ENCODE measurements around the gene ERRFI1.

The ERRFI1 gene

GRCh38 chr1:8043621-8044020, 17.5 kb upstream of the ERRFI1 start:
- DNase-seq: no peak

- DNase-seq: no peak
Measured at GRCh38 chr1:8042134-8042533, 16.0 kb upstream of the ERRFI1 start.

DNA sequence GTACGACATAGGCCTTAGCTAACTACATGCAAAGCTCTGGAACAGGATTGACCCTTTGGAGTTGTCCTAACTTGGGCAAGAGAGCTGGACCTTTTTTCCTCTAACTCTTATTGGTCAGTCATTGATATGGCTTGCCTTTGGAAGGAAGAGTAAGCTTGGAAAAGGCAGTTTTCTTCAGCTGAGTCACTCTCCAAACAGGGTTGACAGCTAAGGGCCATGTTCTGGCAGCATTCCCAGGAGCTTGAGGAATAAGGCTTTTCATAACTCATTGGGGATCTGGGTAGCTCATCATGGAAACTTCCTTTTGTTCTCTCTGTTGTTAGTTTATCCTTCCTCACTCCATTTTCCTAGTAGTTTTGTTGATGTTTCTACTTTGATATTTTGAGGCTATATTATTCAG, 14.5 kb upstream of the ERRFI1 start:
- no peak for DNase-seq

- DNase-seq: no peak
Measured at GRCh38 chr1:8039071-8039470, 13.0 kb upstream of the ERRFI1 start.

GRCh38 chr1:8035289-8035688, 9.2 kb upstream of the ERRFI1 start:
- DNase-seq: no peak

GRCh38 chr1:8033322-8033721, 7.2 kb upstream of the ERRFI1 start:
- no peak for DNase-seq

- DNase-seq: no peak
Measured at GRCh38 chr1:8032366-8032910, 6.3 kb upstream of the ERRFI1 start.

- DNase-seq: peak in 1 of 2 experiments; percentile 21
Measured at GRCh38 chr1:8031176-8031785, 5.2 kb upstream of the ERRFI1 start.

DNA sequence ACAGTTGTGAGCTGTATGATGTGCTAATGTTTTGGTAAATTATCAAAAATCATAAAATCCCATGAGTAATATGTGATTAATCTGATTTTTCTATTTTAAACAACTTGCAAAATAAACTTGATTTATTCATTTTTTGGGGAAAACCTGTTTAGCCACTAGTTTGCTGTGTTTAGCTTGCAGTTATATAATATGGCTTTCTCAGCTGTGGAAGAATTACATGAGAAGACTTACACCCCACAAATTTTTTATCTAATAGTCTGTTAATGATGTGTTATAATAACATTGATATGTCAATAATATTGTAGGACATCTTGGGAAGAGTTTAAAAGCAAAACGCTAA, 2.4 kb upstream of the ERRFI1 start:
- DNase-seq: no peak

GRCh38 chr1:8027748-8028570, 1.9 kb upstream of the ERRFI1 start:
- no peak for DNase-seq

GRCh38 chr1:8026976-8027747, 1.1 kb upstream of the ERRFI1 start:
- DNase-seq: no peak

- no peak for DNase-seq
Measured at GRCh38 chr1:8025671-8026144, 401 bp downstream of the ERRFI1 start.

DNA sequence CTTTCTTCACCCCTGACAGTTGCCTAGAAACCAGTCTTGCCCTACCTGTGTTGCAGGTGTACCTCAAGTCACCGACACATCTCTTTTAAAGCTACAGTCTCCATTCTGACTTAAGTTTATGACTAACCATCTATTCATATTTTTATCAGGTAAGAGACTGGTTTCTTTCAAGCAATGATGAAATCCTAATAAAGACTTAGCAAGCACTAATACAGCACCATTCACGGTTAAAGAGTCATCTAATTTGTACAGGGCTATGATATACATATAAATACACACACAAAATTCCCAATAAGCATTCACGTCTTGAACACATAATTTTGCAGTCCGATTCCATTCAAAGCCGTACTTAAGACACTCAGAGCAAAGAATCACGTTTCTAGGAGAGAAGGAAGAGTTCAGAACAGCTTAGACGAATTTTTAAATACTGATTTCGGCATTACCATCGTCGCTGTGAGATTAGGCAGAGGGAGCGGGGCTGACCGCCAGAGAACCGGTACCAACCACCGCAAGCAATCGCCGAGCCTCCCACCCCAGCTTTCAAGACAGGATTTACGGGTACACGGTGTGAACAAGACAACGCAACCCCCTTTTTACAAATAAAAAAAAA, 943 bp downstream of the ERRFI1 start:
- no peak for DNase-seq

DNA sequence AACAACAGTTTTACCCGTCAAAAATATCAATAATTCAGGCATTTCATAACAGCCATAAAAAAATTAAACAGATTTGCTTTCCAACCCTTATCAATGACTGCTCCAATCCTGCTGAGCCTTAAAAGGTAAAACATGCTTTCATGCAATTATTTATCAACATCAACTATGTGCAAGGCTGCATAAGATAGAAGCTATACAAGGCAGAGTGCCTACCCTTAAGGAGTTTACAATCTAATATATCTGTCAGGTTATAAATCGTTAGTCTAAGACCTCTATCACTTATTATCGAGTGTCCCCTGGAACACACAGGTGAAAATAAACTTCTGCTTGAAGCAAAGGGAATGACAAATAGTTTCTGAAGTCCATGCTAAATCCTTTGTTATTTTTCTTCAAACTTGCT, 1.8 kb downstream of the ERRFI1 start:
- no peak for DNase-seq

DNA sequence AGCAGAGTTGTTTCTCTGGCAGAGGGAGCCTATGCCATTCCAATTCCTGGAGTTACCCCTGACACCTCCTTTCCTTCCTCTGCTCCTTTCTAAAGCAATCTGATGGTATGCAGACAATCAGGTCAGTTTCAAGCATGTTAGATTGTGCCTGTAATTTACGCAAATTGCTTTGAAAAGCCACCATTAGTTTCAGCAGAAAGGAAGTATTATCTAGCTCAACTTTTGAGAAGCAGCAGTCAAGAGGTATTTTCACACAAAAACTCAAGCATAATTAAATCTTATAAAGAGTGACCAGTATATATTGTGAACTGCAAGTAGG, 2.2 kb downstream of the ERRFI1 start:
- no peak for DNase-seq

DNA sequence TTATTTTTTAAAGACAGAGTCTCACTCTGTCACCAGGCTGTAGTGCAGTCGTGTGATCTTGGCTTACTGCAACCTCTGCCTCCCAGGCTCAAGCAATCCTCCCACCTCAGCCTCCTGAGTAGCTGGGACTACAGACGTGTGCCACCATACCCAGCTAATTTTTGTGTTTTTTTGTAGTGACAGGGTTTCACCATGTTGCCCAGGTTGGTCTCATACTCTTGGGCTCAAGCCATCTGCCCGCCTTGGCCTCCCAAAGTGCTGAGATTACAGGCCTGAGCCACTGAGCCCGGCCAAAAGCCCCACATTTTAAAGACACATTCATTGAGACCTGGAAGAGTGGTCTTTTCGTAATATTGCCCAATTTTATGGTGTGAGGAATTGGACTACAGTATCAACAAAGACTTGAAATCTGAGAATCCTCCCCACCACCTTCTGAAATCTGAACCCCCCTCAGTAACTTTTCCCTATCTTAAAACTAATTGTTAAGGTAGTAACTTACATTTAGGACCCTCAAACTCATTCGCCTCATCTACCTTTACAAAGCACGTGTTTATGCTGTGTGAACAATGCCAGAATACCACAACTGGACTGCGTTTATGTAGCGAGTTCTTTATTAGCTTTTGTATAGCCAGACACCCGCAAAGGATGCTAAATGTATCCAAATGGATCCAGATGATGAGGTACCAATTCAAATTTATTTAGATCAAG, 2.7 kb downstream of the ERRFI1 start:
- DNase-seq: no peak

GRCh38 chr1:8022395-8023286, 3.5 kb downstream of the ERRFI1 start:
- DNase-seq: no peak

GRCh38 chr1:8021676-8022266, 4.3 kb downstream of the ERRFI1 start:
- DNase-seq: no peak

DNA sequence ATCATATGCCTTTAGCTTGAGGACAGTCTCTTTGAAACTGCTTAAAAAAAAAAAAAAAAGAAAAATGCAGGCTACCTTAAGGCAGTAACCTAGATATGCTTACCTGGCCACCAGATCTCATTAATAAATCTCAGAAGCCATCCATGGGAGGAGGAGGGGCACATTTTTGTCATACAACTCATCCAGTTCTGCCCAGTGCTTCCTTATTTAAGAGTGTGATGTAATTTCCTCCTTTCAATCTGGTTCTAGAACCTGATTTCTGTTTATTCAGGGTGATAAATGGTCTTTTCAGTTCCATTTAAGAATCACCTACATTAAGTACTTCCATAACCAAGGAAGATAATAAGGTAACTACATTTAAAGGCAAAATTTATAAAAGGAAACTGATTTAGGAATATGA, 6.1 kb downstream of the ERRFI1 start:
- DNase-seq: no peak

- DNase-seq: no peak
Measured at GRCh38 chr1:8019229-8019620, 6.9 kb downstream of the ERRFI1 start.
